GM21515 (cell line): Measurements from ENCODE around the gene KIF5A.
"Not testable (repeated sequence)": the region's sequence is repeated elsewhere in the genome, so short reads cannot be mapped to it uniquely, and the experiment has no call there.

Experiments used
- ATAC-seq: cut with Tn5 transposase; IDR thresholded peaks from one replicate; pipeline ENCODE4 v1.9.1; 2021; ENCODE audit not compliant: unreplicated experiment

Gene KIF5A

GRCh38 chr12:57552835-57553313, 3.0 kb downstream of the KIF5A start:
- no peak for ATAC-seq

GRCh38 chr12:57553343-57554202, 3.7 kb downstream of the KIF5A start:
- no peak for ATAC-seq

GRCh38 chr12:57554453-57554852, 4.6 kb downstream of the KIF5A start:
- ATAC-seq, result no peak

GRCh38 chr12:57554897-57555296, 5.1 kb downstream of the KIF5A start:
- no peak for ATAC-seq

- ATAC-seq, result no peak
Observed at GRCh38 chr12:57558864-57559263, 9.0 kb downstream of the KIF5A start.

- ATAC-seq, result no peak
Observed at GRCh38 chr12:57560516-57560915, 10.7 kb downstream of the KIF5A start.

GRCh38 chr12:57561117-57561516, 11.3 kb downstream of the KIF5A start:
- ATAC-seq, result not testable (repeated sequence)

- ATAC-seq, result no peak
Observed at GRCh38 chr12:57563358-57563757, 13.5 kb downstream of the KIF5A start.

- ATAC-seq, result no peak
Observed at GRCh38 chr12:57564178-57564740, 14.4 kb downstream of the KIF5A start.

- ATAC-seq, result no peak
Observed at GRCh38 chr12:57568838-57569237, 19.0 kb downstream of the KIF5A start.

- ATAC-seq, result no peak
Observed at GRCh38 chr12:57569858-57570257, 20.0 kb downstream of the KIF5A start.

- ATAC-seq, result not testable (repeated sequence)
Observed at GRCh38 chr12:57570438-57570837, 20.6 kb downstream of the KIF5A start.

- ATAC-seq, result no peak
Observed at GRCh38 chr12:57571926-57572762, 22.3 kb downstream of the KIF5A start.

GRCh38 chr12:57574795-57575194, 25.0 kb downstream of the KIF5A start:
- ATAC-seq, result no peak

GRCh38 chr12:57575771-57576612, 26.1 kb downstream of the KIF5A start:
- ATAC-seq, result no peak

GRCh38 chr12:57576613-57577160, 26.8 kb downstream of the KIF5A start:
- no peak for ATAC-seq

- ATAC-seq, result no peak
Observed at GRCh38 chr12:57577981-57578758, 28.3 kb downstream of the KIF5A start.

GRCh38 chr12:57579011-57579410, 29.2 kb downstream of the KIF5A start:
- no peak for ATAC-seq

- ATAC-seq, result no peak
Observed at GRCh38 chr12:57579677-57580465, 30.0 kb downstream of the KIF5A start.
